Activated CD4-positive, alpha-beta T cell treated with anti-CD3 and anti-CD28 coated beads, Interleukin-2, amount 10 ng/mL, durations not matched to agents 24 days and 14 days (primary cell): ENCODE data around the gene CERS3. TPM values are rescaled to one million over a fixed set of nuclear protein-coding genes. Genes with fewer than 3 reads are reported as not detected.

ENCODE experiments used
- DNase-seq: peaks from one replicate; pipeline ENCODE4 v3.0.0; 2022
- H3K27ac Mint-ChIP-seq: one replicate; pipeline ENCODE4 v1.8.0; 2022; ENCODE audit warnings: mild to moderate bottlenecking, mixed read lengths
- H3K27me3 Mint-ChIP-seq: one replicate; pipeline ENCODE4 v1.8.0; 2022; ENCODE audit warnings: mixed read lengths
- H3K36me3 Mint-ChIP-seq: one replicate; pipeline ENCODE4 v1.8.0; 2022; ENCODE audit warnings: low read depth, mild to moderate bottlenecking, mixed read lengths
- H3K4me1 Mint-ChIP-seq: one replicate; pipeline ENCODE4 v1.8.0; 2021; ENCODE audit warnings: mixed read lengths
- H3K4me3 Mint-ChIP-seq: one replicate; pipeline ENCODE4 v1.8.0; 2022; ENCODE audit warnings: mild to moderate bottlenecking, moderate library complexity, mixed read lengths
- H3K9me3 Mint-ChIP-seq: one replicate; pipeline ENCODE4 v1.8.0; 2021; ENCODE audit warnings: mixed read lengths
- intact Hi-C: fragments of 100-400 bp; cut with micrococcal nuclease; formaldehyde crosslinking; loops from one replicate; pipeline ENCODE4 v1.15.1; 2023
- total RNA-seq: library from RNA; stranded (reverse); gene quantifications from 2 replicates; pipeline ENCODE4 v1.2.3, GENCODE V29; 2022

The CERS3 gene
- 0.21 and 0.40 TPM in 2 replicates for total RNA-seq

DNA sequence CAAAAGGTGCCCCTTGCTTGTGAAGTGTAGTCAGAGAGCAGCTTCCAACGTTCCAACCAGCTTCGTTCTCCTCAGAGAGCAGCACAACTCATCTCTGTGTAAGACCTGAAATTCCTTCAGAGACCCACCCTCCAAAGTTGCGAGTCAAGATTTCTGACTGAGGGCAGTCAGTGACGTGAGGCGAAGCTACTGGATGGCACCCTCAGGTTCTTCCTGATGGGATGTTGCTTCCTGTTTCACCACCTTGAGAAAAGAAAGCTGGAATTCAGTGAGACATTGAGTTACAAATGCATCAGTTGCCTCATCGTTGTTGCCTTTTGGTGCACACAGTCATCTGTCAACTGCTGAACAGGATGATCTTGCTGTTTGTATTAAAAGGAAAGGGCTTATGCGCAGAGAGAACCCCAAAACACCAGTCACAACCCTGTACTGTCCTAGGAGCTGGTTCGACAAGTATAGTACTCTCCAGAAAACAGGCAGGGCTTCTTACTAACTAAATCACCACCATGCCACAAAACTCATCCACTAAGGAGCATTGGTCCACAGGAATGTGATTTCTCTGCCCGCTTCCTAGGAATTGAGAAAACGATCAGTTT is at the start of gene CERS3:
CERS3 (minus strand) TSS at position 118 of the 596 bp plus-strand sequence. CDS start 27,101 bp downstream, outside the sequence.
- Mint-ChIP-seq H3K36me3 (no peaks in the 10 kb centered on the region), H3K4me1 (no peaks in the 10 kb centered on the region), H3K4me3 (no peak within 1 kb of the TSS), H3K9me3 (no peaks in the 10 kb centered on the region), H3K27ac (no peak within 1 kb of the TSS), H3K27me3 (peaks cover 3% of the 10 kb centered on the region)
- DNase-seq = no peak
- intact Hi-C loops = no loop called here

DNA sequence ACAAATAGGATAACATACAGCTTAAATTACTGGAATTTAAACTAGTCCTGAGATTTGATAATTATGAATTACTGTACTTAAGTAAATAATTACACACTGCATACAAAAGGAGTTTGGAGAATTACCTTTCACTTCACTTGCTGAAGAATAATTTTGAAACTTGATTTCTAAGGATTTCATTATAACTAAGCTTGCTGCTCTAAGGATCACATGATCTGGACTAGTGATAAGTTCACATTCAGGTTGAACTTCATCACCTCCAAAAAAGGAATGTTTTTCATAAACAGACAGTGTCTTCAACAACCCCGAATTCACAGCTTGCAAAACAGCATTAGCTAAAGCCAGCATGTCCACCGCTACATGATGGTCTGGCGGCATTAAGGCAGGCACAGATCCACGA is 44.8 kb upstream of the CERS3 start:
- intact Hi-C loops = loop anchor here (2.0 to 10.0 kb wide), 2 partner anchors 23 to 649 kb away; no protein-coding TSS in a partner anchor
- Mint-ChIP-seq H3K36me3 (peaks cover 83% of the 10 kb centered on the region), H3K4me1 (peaks cover 49% of the 10 kb centered on the region), H3K4me3 (no peak overlapping the region), H3K9me3 (peaks cover 10% of the 10 kb centered on the region), H3K27ac (peak overlapping the region; percentile 48), H3K27me3 (no peaks in the 10 kb centered on the region)
- DNase-seq = no peak

DNA sequence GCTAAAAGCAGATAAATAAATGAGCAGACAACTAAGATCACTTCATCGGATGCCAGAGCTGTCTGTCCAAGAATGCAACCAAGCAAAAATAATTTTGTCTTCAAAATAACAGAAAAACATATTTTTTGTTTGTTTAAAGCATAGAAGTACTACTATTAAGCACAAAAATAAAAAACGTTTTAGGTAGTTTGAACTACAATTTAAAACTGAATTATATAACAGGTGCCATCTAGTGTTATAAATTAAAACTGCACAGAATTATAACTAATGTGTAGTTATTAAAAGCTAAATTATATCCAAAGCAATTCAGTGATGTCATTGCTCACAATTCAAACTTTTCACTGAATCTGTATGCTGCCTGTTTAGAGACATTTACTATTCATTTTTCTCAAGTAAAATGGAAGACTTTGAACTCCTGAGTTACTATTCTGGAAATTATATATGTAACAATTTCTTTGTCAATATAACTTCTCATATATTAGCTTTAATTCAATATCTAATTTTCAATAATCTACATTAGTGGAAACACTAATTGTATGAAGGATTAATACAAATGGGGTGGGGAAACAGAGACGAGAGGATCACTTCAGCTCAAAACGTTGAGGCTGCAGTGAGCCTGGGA is 43.7 kb upstream of the CERS3 start:
- intact Hi-C loops = loop anchor here (2.0 to 10.0 kb wide), 2 partner anchors 24 to 648 kb away; no protein-coding TSS in a partner anchor
- H3K27me3 Mint-ChIP-seq = no peaks in the 10 kb centered on the region

GRCh38 chr15:100571592-100572167 is 42.9 kb upstream of the CERS3 start:
- peaks cover 72% of the 10 kb centered on the region for H3K36me3 Mint-ChIP-seq
- intact Hi-C loops = loop anchor here (2.0 to 10.0 kb wide), 3 partner anchors 25 to 647 kb away; no protein-coding TSS in a partner anchor
- H3K27me3 Mint-ChIP-seq = no peaks in the 10 kb centered on the region
- H3K9me3 Mint-ChIP-seq = peaks cover 10% of the 10 kb centered on the region
- peaks cover 45% of the 10 kb centered on the region for H3K4me1 Mint-ChIP-seq
- peak overlapping the region; percentile 69 for H3K27ac Mint-ChIP-seq
- peak overlapping the region; percentile 78 for H3K4me3 Mint-ChIP-seq
- peak; percentile 72 for DNase-seq

More for the DNA sequence above, 43.7 kb upstream of the CERS3 start:
- Mint-ChIP-seq H3K9me3 (peaks cover 10% of the 10 kb centered on the region), H3K36me3 (peaks cover 76% of the 10 kb centered on the region), H3K4me3 (peak overlapping the region; percentile 78), H3K4me1 (peaks cover 49% of the 10 kb centered on the region), H3K27ac (no peak overlapping the region)
- no peak for DNase-seq

- intact Hi-C loops = loop anchor here (2.0 to 10.0 kb wide), 2 partner anchors 220 to 646 kb away; no protein-coding TSS in a partner anchor
- H3K27me3 Mint-ChIP-seq = no peaks in the 10 kb centered on the region
- DNase-seq = no peak
- peaks cover 66% of the 10 kb centered on the region for H3K36me3 Mint-ChIP-seq
- peaks cover 3% of the 10 kb centered on the region for H3K9me3 Mint-ChIP-seq
- peaks cover 39% of the 10 kb centered on the region for H3K4me1 Mint-ChIP-seq
- peak overlapping the region; percentile 78 for H3K4me3 Mint-ChIP-seq
- H3K27ac Mint-ChIP-seq = peak overlapping the region; percentile 69
Observed at GRCh38 chr15:100570735-100571313, 42.1 kb upstream of the CERS3 start.

GRCh38 chr15:100570275-100570674 is 41.5 kb upstream of the CERS3 start:
- intact Hi-C loops = loop anchor here (2.0 to 10.0 kb wide), 2 partner anchors 219 to 645 kb away; no protein-coding TSS in a partner anchor

GRCh38 chr15:100569391-100569790 is 40.6 kb upstream of the CERS3 start:
- DNase-seq = no peak
- H3K27ac Mint-ChIP-seq = peak overlapping the region; percentile 60
- intact Hi-C loops = no loop called here
- no peaks in the 10 kb centered on the region for H3K9me3 Mint-ChIP-seq
- no peaks in the 10 kb centered on the region for H3K27me3 Mint-ChIP-seq
- H3K36me3 Mint-ChIP-seq = peaks cover 62% of the 10 kb centered on the region
- H3K4me1 Mint-ChIP-seq = peaks cover 33% of the 10 kb centered on the region
- no peak overlapping the region for H3K4me3 Mint-ChIP-seq

More at GRCh38 chr15:100570275-100570674, 41.5 kb upstream of the CERS3 start:
- no peaks in the 10 kb centered on the region for H3K9me3 Mint-ChIP-seq
- no peak for DNase-seq
- H3K27ac Mint-ChIP-seq = peak overlapping the region; percentile 69
- peaks cover 64% of the 10 kb centered on the region for H3K36me3 Mint-ChIP-seq
- peak overlapping the region; percentile 78 for H3K4me3 Mint-ChIP-seq
- H3K27me3 Mint-ChIP-seq = no peaks in the 10 kb centered on the region
- H3K4me1 Mint-ChIP-seq = peaks cover 34% of the 10 kb centered on the region

- Mint-ChIP-seq H3K4me1 (peaks cover 29% of the 10 kb centered on the region), H3K4me3 (no peak overlapping the region), H3K9me3 (no peaks in the 10 kb centered on the region), H3K27me3 (no peaks in the 10 kb centered on the region), H3K36me3 (peaks cover 65% of the 10 kb centered on the region), H3K27ac (no peak overlapping the region)
- no peak for DNase-seq
- intact Hi-C loops = no loop called here
Observed at GRCh38 chr15:100566850-100567628, 38.3 kb upstream of the CERS3 start.

- intact Hi-C loops = no loop called here
- H3K9me3 Mint-ChIP-seq = no peaks in the 10 kb centered on the region
- peaks cover 60% of the 10 kb centered on the region for H3K36me3 Mint-ChIP-seq
- H3K4me1 Mint-ChIP-seq = peaks cover 15% of the 10 kb centered on the region
- no peak for DNase-seq
- no peak overlapping the region for H3K4me3 Mint-ChIP-seq
- no peaks in the 10 kb centered on the region for H3K27me3 Mint-ChIP-seq
- H3K27ac Mint-ChIP-seq = no peak overlapping the region
Observed at GRCh38 chr15:100565591-100565990, 36.8 kb upstream of the CERS3 start.

DNA sequence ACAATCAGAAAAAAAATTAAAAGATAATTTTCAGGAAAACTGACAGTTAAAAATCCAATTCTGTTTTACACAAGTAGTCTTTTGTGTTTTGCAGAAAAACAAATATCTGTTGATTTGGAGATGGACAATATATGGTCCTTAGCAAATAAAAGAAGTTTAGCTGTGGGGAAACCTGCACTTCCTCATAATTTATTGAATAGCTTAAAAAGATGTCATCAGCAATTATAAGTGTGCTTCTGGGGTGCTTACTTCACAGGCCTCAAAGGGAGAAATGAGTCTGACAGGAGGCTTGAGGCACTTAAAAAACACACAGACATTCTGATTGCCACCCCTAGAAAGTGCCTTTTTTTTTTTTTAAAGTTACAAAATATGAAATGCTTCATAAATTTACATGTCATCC is 31.6 kb upstream of the CERS3 start:
- intact Hi-C loops = no loop called here
- Mint-ChIP-seq H3K9me3 (peaks cover 4% of the 10 kb centered on the region), H3K4me1 (peaks cover 4% of the 10 kb centered on the region), H3K4me3 (no peak overlapping the region), H3K27me3 (no peaks in the 10 kb centered on the region), H3K27ac (no peak overlapping the region), H3K36me3 (peaks cover 57% of the 10 kb centered on the region)
- DNase-seq = no peak

- DNase-seq = no peak
- H3K4me1 Mint-ChIP-seq = peaks cover 4% of the 10 kb centered on the region
- no peak overlapping the region for H3K4me3 Mint-ChIP-seq
- H3K36me3 Mint-ChIP-seq = peaks cover 62% of the 10 kb centered on the region
- H3K27me3 Mint-ChIP-seq = no peaks in the 10 kb centered on the region
- H3K9me3 Mint-ChIP-seq = peaks cover 4% of the 10 kb centered on the region
- H3K27ac Mint-ChIP-seq = no peak overlapping the region
- intact Hi-C loops = no loop called here
Observed at GRCh38 chr15:100559330-100559729, 30.6 kb upstream of the CERS3 start.

- peaks cover 4% of the 10 kb centered on the region for H3K4me1 Mint-ChIP-seq
- intact Hi-C loops = no loop called here
- no peak overlapping the region for H3K4me3 Mint-ChIP-seq
- no peaks in the 10 kb centered on the region for H3K27me3 Mint-ChIP-seq
- no peak overlapping the region for H3K27ac Mint-ChIP-seq
- H3K36me3 Mint-ChIP-seq = peaks cover 62% of the 10 kb centered on the region
- no peak for DNase-seq
- H3K9me3 Mint-ChIP-seq = peaks cover 4% of the 10 kb centered on the region
Observed at GRCh38 chr15:100558771-100559254, 30.1 kb upstream of the CERS3 start.

DNA sequence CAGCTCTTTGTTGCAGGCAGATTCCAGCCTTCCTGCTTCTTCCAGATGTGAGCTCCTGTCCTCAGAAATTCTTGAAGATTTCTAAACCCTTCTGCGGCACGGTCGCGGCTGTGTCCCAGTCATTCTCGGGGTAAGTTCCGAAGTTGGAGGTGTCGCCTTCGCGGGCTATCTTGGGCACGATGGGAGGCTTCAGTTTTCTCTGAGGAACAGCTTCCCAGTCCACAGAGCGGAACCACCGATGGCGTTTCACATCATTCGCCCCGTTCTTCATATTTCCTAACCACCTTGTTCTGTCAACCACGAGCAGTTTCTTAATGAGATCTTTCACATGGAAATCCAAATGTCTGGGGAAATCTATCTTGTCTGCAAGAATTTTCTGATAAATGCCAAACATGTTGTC is 24.7 kb upstream of the CERS3 start:
- no peak overlapping the region for H3K4me3 Mint-ChIP-seq
- no peaks in the 10 kb centered on the region for H3K27me3 Mint-ChIP-seq
- no peaks in the 10 kb centered on the region for H3K4me1 Mint-ChIP-seq
- H3K27ac Mint-ChIP-seq = no peak overlapping the region
- peaks cover 67% of the 10 kb centered on the region for H3K36me3 Mint-ChIP-seq
- peaks cover 4% of the 10 kb centered on the region for H3K9me3 Mint-ChIP-seq
- intact Hi-C loops = no loop called here
- DNase-seq = no peak
